ENCODE results near the gene CAPN1. TPM values are rescaled to one million over a fixed set of nuclear protein-coding genes. Genes with fewer than 3 reads are reported as not detected.

CAPN1 gene
- total RNA-seq, 1 experiment from 2014 or later = 30.7 TPM

GRCh38 chr11:65194564-65194963 lies 12.8 kb downstream of the CAPN1 start:
- DNase-seq (ENCODE audit: low read depth) = no peak

GRCh38 chr11:65204143-65204542 lies 22.4 kb downstream of the CAPN1 start:
- DNase-seq (ENCODE audit: low read depth) = no peak

GRCh38 chr11:65204646-65205601 lies 23.2 kb downstream of the CAPN1 start:
- DNase-seq (ENCODE audit: low read depth) = peak; percentile 60

GRCh38 chr11:65205602-65205967 lies 23.9 kb downstream of the CAPN1 start:
- no peak for DNase-seq (ENCODE audit: low read depth)

- DNase-seq (ENCODE audit: low read depth) = no peak
These were observed 24.7 kb downstream of the CAPN1 start for GRCh38 chr11:65206441-65206841.

- DNase-seq (ENCODE audit: low read depth) = no peak
These were observed 25.2 kb downstream of the CAPN1 start for GRCh38 chr11:65206901-65207300.

- DNase-seq (ENCODE audit: low read depth) = no peak
These were observed 26.4 kb downstream of the CAPN1 start for GRCh38 chr11:65207918-65208784.

- DNase-seq (ENCODE audit: low read depth) = no peak
These were observed 27.3 kb downstream of the CAPN1 start for GRCh38 chr11:65208785-65209710.

GRCh38 chr11:65209711-65210360 lies 28.1 kb downstream of the CAPN1 start:
- no peak for DNase-seq (ENCODE audit: low read depth)

- DNase-seq (ENCODE audit: low read depth) = no peak
These were observed 28.6 kb downstream of the CAPN1 start for GRCh38 chr11:65210361-65210731.

GRCh38 chr11:65210748-65211147 lies 29.0 kb downstream of the CAPN1 start:
- DNase-seq (ENCODE audit: low read depth) = no peak

GRCh38 chr11:65211293-65212105 lies 29.8 kb downstream of the CAPN1 start:
- DNase-seq (ENCODE audit: low read depth) = no peak

- no peak for DNase-seq (ENCODE audit: low read depth)
These were observed 30.6 kb downstream of the CAPN1 start for GRCh38 chr11:65212226-65212801.

GRCh38 chr11:65213322-65214211 lies 31.8 kb downstream of the CAPN1 start:
- DNase-seq (ENCODE audit: low read depth) = peak; percentile 43

GRCh38 chr11:65214212-65214845 lies 32.6 kb downstream of the CAPN1 start:
- no peak for DNase-seq (ENCODE audit: low read depth)

- DNase-seq (ENCODE audit: low read depth) = no peak
These were observed 33.8 kb downstream of the CAPN1 start for GRCh38 chr11:65215441-65216076.

GRCh38 chr11:65216830-65217229 lies 35.1 kb downstream of the CAPN1 start:
- DNase-seq (ENCODE audit: low read depth) = no peak
